Fibroblast of peridontal ligament (primary cell): ENCODE data around the gene PSORS1C1.

ENCODE experiments used
- DNase-seq: peaks from one replicate; pipeline ENCODE4 v3.0.0-alpha.2; 2010; ENCODE audit errors: extremely low read depth

PSORS1C1 gene

DNA sequence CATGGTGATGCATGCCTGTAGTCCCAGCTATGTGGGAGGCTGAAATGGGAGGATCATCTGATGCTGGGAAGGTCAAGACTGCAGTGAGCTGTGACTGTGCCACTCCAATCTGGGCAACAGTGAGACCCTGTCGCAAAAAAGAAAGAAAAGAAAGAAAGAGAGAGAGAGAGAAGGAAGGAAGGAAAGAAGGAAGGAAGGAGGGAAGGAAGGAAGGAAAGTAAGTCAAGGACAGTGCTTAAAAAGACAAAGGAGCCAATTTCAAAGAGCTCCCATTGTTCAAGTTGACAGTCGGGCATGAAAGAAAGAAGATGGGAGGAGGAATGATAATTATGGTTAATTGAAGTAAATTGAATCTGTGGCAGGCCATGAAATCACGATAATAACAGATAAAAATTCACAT is 18.4 kb upstream of the PSORS1C1 start:
- DNase-seq = no peak

DNA sequence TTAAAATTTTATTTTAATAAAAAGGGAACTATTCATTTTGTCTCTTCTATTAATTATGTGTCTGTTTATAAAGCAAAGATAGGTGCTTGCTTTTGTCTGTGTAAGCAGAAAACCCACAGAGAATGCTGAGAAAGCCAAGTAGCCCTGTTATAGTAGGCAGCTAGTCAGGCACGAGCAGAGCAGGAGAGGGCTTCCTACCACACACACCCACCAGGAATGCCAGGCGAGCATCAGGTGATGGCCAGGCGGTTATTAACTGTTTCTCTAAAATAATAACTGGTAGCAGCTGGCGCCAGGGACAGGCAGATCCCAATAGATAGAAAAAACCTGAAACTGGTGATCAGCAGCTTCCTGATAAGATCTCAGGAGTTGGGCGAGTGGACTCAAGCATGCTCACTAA is 17.9 kb upstream of the PSORS1C1 start:
- DNase-seq = no peak

DNA sequence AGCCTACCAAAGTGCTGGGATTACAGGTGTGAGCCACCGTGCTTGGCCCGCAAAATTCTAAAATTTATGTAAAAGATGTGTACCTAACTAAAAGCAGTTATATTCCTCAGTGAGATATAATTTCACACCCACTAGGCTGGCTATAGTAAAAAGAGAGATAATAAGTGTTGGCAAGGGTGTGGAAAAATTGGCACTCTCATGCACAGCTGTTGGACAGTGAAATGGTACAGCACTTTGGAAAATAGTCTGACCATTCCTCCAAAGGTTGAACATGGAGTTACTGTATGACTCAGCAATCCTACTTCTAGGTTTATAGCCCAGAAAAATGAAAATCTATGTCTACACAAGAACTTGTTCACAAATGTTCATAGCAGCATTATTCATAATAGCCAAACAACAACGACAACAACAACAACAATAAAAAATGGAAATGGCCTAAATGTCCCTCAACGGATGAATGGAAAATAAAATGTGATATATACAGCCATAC is 16.1 kb upstream of the PSORS1C1 start:
- DNase-seq = peak; percentile 8

DNA sequence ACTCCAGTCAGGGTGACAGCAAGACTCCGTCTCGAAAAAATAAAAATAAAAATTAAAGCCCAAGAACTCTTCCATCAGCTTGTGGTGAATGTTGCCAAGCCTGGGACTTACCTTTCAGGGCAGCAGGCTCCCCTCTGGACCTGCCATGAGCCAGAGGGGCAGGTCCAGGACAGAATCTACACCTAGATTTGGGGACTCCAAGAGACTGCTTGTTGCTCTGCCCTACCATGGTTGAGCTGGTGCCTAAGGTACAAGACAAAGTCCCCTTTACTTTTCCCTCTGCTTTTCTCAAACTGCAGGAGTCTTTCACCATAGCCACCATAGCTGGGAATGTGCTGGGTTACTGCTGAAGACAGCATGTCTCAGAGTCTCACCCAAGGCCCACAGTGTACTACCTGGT is 11.5 kb upstream of the PSORS1C1 start:
- DNase-seq = no peak

DNA sequence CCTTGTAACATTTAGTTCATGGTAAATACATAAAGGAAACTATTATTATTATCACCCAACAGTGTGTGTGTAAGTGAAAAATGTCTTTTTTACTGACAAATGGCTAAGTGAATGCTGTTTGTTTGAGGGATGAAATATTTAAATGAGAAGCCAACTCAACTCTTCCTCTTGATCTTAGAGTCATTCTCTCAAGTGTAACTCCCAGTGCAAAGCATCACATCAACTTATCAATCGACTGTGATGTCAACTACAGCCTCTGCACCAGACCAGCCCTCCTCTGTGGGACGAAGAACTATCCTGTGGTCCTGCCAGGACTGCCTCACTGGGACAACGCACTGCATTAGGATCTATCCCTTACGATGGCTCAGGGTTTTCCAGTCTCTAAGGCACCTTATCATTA is 7.5 kb upstream of the PSORS1C1 start:
- DNase-seq = no peak

DNA sequence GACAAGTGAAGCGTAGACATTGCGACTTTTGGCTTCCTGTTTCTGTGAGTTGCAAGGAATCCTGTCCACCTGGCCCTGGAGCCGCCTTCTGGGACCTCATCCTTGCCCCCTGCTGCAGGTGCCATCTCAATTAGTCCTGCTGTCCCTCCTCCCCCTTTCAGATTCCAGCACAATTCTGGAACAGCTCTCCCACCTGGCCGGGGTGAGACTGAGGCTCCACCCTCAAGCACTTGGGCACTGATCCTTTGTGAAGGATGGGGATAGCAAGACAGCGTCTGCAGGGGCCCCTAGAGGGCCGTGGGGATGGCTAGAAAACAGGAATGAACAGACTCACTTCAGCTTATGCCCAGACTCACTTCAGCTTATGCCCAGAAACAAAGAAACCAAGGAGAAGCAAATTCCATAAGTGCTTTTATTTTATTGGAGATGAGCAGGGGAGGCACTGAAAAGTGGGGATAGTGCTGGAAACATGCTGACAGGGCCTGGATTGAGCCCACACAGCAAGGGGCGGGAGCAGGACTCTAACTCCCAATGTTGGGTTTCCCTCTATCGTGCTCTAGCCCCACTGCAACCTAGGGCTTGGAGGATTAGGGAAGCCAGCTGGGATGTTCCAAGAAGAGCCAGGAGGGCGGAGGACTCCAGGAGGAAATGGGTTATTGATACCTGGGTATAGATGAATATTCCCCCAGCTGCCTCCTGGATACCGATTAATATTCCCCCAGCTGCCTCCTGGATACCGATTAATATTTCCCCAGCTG is 3.6 kb upstream of the PSORS1C1 start:
- DNase-seq = no peak

DNA sequence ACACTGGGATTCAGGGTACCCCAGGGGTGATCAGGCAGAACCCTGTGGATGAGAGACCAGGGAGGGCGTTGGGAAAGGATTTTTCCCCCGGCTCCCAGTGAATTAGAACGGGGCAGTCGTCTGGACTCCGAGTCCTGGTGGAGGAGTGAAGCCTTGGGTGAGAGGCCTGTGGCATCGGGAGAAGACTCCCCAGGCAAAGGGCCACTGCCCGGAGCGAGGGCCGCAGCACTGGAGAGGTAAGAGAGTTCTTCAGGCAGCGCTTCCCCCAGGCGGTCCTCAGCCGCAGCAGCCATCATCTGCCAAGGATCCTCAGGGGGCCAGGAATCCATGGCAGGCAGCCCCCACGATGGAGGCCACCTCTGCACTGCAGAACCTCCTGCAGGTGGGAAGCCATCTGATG is 2.9 kb upstream of the PSORS1C1 start:
- no peak for DNase-seq

DNA sequence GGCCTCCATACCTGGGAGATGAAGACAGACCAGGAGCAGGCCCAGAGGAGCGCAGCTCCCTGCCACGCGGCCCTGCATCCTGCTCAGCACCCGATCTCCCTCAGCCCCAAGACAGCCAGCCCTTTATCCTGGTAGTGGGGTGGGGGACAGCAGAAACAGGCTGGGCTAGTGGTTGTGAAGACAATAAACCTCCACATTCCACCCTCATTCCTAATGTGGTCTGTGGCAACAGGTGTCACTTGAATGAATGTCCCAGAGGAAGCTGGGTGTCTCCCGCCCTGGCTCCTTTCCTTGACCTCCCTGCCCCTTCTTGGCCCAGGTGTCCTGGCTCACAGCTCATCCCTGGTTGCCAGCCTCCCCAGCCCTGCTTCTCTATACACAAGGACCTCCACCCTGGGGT is 2.1 kb upstream of the PSORS1C1 start, which contains the start of gene C6orf15:
Gene C6orf15, minus strand, starts transcription at position 98 of the 400 bp plus-strand sequence. Its CDS starts 20 bp downstream, at position 78.
- DNase-seq = no peak

DNA sequence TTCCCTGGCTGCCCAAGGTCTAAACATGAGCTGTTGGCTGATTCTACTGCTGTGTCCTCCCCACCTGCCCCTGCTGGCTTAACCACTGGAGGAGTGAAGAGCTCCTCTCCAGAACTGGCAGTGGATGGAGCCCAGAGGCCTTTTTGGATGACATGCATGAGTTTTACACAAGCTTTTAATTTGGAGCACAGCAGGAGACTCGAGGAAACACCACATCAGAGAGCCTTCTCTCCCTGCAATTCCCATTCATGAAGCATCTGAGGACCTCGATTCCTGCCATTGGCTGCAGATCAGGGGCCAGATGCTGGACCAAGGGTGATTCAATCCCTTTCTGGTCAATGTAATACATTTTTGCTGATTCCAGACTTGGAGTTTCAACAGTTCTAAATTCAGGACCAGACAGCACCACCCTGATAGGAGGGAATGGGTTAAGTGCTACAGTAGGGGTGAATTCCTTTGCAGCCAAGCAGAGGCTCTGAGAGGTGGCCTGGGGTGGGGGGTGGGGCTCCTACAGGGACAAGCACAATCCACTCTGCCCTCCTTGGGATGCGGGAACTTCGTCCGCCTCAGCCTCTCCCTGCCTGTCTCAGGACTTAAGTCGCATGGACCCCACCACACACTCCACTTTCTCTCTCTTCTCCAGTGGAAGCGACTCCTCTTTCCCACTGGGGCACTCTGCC is 599 bp upstream of the PSORS1C1 start:
- DNase-seq = peak; percentile 94

DNA sequence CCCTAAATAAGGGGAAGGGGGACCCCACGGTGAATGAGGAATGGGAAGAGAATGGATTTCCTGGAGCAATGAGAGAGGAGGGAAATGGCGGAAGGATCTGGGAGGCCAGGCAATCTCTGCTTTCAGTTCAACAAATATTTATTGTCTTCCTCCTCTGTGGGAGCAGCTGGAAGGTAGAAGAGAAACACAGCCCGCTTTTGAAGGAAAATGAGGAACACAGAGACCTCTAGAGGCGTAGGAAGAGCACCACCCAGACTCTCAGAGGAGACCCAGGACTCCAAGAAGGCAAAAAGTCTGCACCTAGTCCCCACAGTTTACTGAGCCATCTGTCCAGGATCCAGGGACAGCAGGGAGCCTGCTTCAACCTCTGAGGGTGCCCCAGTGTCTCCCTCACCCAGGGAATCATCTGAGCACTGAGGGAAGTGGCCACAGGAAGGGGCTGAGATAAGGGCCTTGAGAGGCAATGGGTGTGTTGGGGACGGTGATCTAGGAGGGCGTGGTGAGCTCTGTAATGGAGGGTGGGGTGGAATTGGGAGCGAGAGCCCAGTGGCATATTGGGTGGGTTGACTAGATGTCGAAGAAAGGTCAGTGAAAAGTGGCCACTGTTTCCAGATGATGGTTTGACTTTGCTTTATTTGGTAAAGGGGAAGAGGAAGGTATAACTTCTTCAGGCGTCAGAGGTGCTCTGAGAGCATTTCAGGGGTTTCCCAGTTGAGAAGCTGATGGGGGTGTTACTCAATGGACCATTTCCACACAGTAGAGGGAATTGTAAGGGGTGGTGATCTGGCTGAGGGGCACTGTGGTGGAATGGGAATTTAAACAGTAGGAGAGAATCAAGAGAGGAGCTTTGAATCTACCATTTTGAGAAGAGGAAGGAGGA is 610 bp downstream of the PSORS1C1 start:
- peak; percentile 31 for DNase-seq

DNA sequence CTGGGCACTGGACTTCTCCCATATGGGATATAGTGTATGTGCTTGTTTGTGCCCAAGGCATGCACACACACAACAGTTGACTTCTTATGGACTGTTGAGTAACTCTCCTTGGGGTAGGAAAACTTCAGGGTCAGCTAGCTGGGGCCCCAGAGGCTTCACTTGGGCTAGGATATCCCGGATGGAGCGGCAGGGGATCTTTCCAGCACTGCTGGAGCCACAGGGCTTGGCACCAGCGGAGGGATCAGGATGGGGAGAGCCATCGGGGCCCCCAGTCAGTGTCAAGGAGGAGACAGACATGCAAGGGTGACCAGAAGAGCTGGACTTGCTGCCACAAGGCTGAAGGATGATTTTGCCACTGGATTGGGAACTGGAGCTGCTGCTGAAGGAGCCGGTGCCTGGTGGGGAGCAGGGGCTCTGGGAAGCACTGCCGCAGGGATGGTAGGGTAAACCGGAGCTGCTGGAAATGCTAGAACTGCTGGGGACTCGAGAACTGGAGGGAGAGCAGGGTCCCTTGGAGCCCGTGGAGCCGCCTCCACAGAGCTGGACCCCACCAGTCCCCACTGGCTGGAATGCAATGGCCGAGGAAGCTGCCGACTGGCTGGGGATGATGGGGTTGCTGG is 1.5 kb downstream of the PSORS1C1 start:
- no peak for DNase-seq

DNA sequence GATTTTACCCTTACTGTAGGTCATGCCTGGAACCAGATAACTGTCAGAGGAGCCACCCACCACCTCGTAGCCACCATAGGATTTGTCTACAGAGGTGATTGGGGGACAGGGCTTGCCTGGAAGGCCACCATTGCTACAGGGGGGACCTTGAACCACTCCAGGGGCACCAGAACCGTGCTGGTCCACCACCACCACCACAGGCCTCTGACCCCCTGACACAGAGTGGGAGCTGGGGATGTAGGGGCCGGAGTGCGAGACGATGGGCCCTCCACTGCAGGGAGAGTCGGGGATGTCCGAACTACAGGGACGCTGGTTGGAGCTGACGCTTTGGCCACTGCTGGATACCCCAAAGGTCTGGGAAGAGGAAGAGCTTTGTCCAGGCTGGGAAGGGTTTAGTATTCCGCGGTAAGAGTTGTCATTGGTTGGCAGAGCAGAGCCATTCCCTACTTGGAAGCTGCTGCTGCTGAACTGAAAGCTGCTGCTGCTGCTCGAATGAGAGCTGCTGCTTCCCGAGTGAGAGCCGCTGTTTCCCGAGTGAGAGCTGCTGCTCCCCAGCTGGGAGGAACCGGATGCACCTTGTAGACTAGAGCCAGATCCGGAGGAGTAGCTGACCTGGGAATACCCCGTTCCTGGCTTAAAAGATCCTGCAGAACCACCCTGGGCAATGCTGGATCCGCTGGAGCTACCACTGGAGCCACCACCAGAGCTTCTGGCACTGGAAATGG is 2.2 kb downstream of the PSORS1C1 start:
- peak; percentile 31 for DNase-seq

DNA sequence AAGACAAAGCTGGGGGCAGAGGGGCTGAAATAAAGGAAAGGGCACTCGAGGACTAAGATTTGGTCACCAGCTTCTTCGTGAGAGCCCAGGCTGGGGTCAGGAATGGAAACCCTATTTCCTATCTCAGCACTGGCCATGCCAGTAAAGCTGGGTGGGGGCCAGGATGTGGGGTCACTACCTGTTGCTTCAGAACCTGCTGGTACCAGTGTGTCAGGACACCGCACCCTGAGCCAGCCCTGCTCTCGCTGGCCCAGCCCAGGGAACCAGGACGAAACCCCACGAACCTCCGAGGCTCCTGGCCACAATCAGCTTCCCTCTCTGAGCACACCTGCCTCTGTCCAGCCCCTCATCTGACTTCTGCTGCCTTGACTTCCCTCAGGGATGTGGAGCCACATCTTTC is 3.6 kb downstream of the PSORS1C1 start:
- no peak for DNase-seq

DNA sequence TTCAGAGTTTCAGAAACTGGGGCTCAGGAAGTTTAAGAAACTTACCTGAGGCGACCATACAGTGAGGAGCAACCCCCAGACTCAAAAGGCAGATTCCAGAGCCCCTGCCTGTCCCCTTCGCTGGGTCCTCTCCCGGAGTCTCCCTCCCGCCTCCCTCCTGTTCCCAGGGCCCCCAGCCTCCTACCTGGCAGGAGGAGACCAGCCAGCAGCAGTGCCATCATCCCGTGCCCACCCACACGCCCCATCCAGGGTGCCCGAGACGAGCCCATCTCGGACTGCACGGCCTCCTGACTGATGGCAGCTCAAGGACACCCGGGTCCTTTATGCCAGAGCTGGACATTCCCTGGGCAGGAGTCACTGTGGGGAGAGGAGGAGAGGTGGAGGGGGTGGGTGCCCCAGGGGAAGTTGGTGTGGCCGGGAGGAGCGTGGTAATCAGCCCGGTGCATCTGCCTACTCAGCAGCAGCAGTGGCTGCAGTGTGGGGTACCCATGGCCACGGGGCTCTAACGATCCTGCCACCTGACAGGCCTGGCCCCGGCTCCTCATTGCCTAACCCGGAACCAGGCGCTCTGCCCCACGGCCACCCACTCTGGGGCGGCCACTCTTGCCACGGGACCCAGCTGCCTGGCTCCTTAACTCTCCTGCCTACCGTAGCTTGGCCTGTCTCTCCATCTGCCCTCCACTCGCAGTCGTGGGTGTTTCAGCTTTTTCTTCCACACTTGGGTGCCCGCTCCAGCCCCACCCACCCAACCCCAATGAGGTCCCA is 5.7 kb downstream of the PSORS1C1 start, which contains the start of gene CDSN:
Gene CDSN, minus strand, starts transcription at position 296 of the 765 bp plus-strand sequence. Its CDS starts 27 bp downstream, at position 269.
- DNase-seq = no peak

DNA sequence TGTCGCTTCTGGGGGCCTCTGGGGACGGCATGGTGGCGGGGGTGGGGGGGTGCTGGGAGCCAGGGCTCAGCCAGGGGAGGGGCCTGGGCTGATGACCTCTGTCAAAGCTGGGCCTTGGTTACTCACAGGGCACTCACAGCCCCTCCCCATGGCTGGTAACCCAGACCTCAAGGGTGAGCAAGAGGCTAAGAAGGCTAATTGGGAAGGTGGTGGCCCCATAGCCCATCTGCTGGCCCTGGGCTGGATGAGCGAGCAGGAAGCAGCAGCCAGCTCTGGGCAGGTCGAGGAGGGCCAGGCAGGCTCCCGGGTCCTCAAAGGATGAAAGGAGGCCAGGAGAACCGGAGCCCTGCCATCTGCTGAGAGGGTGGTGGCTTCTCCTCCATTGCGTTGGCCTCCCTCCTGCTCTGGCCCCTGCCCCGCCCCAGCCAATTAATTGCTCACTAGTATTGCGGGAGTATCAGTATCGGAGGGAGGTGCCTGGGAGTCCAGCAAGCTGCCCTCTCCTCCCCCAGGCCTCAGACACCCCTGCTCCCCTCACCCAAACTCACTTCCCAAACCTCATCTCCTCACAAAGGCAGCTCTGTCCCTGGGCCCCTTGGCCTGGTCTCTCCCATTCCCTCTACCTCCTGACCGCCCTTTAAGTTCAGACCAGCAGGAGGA is 6.7 kb downstream of the PSORS1C1 start:
- DNase-seq = no peak

DNA sequence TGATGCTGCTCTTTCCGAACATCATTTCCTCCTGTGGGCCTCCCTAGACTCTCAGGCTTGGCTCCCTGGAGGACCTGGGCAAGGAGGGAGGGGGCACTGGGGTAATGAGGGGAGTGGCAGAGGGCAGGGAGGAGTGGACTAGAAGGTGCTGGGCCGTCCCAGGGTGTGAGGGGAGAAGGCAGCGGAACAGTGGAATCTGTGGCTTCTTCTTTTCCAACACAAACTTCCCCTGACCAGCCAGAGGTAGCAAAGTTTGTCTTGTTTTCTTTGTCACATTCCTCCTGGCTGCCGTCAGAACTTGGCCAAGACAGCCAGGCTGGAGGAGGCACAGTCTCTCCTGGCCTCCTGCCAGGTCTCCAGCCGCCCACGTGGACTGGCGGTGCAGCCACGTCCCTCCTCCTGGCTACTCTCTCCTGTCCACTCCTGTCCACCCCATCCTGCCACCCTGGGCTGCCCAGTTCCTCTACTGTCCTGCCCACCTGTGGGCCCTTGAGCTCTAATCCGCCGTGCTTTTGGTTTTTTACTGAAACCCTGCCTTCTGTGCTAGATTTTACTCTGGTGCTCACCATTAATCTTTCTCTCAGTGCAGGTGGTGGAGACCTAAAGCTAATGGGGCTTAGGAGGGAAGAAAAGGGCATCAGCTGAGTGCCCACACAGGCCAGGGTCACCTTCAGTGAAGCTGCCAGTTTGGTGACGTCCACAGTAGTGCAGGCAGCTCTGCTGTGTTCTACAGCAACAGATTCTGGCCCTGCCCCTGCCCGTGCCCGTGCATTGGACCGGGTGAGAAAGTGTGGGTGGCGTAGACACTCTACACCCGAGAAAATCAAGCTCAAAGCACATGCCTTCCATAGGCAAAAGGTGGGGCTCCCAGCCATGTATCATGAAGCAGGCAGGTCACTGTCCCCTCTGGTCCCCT is 8.4 kb downstream of the PSORS1C1 start:
- peak; percentile 76 for DNase-seq

DNA sequence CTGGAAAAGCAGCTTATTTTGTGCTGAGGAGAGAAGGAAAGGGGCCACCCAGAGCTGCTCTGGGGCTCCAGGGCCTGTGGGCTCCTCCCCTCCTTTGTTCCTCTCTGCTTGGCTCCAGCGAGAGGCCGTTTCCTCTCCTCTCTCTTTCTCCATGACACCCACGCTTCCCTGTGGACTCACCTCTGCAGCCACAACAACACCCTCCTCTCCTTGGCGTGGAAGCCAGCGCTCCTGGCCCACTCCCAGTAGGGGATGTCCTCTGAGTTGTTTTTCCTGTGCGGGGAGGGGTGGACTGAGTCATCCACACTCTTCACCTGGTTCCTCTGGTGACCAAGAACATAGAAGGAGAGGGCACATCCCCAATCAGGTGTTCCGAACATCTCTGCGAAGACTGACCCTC is 10.6 kb downstream of the PSORS1C1 start:
- DNase-seq = no peak

DNA sequence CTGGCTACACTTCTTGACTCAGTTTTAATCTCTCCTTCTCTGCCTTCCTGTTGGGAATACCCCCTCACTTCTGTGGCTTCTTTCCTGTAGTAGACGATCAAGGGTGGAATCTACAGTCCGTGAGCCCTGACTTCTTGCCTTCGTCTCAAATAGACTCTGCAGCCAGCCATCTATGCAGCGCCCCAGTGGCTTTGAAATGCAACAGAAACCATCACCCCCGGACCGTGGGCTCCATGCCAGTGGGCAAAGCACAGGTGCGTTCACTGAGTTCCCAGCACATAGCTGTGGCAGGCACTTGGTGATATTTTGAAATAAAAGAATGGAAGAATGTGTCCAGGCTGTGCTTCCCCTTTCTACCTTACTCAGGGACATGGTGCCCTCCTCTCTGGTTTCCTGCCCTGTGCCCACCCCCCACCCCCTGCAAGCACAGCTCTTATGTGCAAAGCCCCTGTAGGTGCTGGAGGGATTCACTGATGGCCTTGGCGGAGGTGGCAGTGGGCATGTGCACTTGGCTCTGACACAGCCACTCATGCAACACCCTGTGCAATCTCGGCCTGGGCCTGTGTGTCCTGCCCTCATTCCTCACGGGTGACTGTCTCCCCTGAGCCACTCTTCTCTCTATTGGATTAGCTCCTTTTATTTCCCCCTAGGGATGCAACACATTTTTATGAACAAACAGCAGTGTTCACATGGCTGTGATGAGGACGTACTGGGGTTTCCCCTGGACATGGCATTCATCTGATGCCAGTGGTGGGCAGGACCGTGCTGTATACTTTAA is 11.2 kb downstream of the PSORS1C1 start:
- DNase-seq = peak; percentile 9
